GM12878 (cell line): Measurements from ENCODE around the gene C1QTNF12.

Experiments used
- EP300 ChIP-seq, 2 experiments: fragments of 150-350 bp in 1 of 2; IDR thresholded peaks; 2 replicates each; pipeline ENCODE4 v1.6.1; 2011 to 2012; ENCODE audit warnings: low read depth in 2 of 2, low read length in 2 of 2, borderline replicate concordance in 1 of 2, improper control_type of control experiment in 1 of 2, inconsistent platforms in 1 of 2; ENCODE audit not compliant: control insufficient read depth in 1 of 2
- FOXK2 ChIP-seq: fragments of 450-650 bp; IDR thresholded peaks from 2 replicates; pipeline ENCODE4 v1.6.1; 2017; ENCODE audit warnings: mild to moderate bottlenecking, moderate library complexity
- NR2C2 ChIP-seq: IDR thresholded peaks from 2 replicates; pipeline ENCODE4 v1.6.1; 2011; ENCODE audit warnings: borderline replicate concordance, low read depth; ENCODE audit not compliant: control insufficient read depth, insufficient read length
- POLR2A ChIP-seq: IDR thresholded peaks from 2 replicates; pipeline ENCODE4 v1.6.1; 2011; ENCODE audit warnings: low read depth, mild to moderate bottlenecking, low read length
- ZNF592 ChIP-seq: fragments of 450-650 bp; IDR thresholded peaks from 2 replicates; pipeline ENCODE4 v1.6.1; 2017; ENCODE audit warnings: mild to moderate bottlenecking, moderate library complexity
- TF ChIP-seq, protein P1 (sequence below), 3 experiments: IDR thresholded peaks in 2 of 3; conservative IDR thresholded peaks in 1 of 3; 2 replicates each; pipeline ENCODE4 v1.5.1; 2011; ENCODE audit warnings: low read depth in 3 of 3, low read length in 3 of 3, mild to moderate bottlenecking in 3 of 3, control low read depth in 2 of 3, moderate library complexity in 2 of 3, inconsistent platforms in 1 of 3, mixed read lengths in 1 of 3; ENCODE audit not compliant: control insufficient read depth in 2 of 3, insufficient read depth in 1 of 3; ENCODE audit errors: extremely low read depth in 1 of 3
- TF ChIP-seq, protein P2 (sequence below): IDR thresholded peaks from 2 replicates; pipeline ENCODE4 v1.6.1; 2012; ENCODE audit warnings: mild to moderate bottlenecking, low read depth, low read length

GRCh38 chr1:1274931-1275431, 28.5 kb upstream of the C1QTNF12 start:
- TF ChIP-seq NR2C2 (no peak), POLR2A (no peak), FOXK2 (no peak), ZNF592 (no peak), EP300 (IDR thresholded peaks at IDR 0.05; ENCODE audit: borderline replicate concordance in 1 of 2, control insufficient read depth in 1 of 2, low read depth in 2 of 2, low read length in 2 of 2) (no peak)
- TF ChIP-seq, protein P1, sequence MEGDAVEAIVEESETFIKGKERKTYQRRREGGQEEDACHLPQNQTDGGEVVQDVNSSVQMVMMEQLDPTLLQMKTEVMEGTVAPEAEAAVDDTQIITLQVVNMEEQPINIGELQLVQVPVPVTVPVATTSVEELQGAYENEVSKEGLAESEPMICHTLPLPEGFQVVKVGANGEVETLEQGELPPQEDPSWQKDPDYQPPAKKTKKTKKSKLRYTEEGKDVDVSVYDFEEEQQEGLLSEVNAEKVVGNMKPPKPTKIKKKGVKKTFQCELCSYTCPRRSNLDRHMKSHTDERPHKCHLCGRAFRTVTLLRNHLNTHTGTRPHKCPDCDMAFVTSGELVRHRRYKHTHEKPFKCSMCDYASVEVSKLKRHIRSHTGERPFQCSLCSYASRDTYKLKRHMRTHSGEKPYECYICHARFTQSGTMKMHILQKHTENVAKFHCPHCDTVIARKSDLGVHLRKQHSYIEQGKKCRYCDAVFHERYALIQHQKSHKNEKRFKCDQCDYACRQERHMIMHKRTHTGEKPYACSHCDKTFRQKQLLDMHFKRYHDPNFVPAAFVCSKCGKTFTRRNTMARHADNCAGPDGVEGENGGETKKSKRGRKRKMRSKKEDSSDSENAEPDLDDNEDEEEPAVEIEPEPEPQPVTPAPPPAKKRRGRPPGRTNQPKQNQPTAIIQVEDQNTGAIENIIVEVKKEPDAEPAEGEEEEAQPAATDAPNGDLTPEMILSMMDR (IDR thresholded peaks at IDR 0.05 in 2 of 3, conservative IDR thresholded peaks at IDR 0.05 in 1 of 3; ENCODE audit: control insufficient read depth in 2 of 3, extremely low read depth in 1 of 3, insufficient read depth in 1 of 3, low read depth in 3 of 3, low read length in 3 of 3) = no peak
- TF ChIP-seq, protein P2, sequence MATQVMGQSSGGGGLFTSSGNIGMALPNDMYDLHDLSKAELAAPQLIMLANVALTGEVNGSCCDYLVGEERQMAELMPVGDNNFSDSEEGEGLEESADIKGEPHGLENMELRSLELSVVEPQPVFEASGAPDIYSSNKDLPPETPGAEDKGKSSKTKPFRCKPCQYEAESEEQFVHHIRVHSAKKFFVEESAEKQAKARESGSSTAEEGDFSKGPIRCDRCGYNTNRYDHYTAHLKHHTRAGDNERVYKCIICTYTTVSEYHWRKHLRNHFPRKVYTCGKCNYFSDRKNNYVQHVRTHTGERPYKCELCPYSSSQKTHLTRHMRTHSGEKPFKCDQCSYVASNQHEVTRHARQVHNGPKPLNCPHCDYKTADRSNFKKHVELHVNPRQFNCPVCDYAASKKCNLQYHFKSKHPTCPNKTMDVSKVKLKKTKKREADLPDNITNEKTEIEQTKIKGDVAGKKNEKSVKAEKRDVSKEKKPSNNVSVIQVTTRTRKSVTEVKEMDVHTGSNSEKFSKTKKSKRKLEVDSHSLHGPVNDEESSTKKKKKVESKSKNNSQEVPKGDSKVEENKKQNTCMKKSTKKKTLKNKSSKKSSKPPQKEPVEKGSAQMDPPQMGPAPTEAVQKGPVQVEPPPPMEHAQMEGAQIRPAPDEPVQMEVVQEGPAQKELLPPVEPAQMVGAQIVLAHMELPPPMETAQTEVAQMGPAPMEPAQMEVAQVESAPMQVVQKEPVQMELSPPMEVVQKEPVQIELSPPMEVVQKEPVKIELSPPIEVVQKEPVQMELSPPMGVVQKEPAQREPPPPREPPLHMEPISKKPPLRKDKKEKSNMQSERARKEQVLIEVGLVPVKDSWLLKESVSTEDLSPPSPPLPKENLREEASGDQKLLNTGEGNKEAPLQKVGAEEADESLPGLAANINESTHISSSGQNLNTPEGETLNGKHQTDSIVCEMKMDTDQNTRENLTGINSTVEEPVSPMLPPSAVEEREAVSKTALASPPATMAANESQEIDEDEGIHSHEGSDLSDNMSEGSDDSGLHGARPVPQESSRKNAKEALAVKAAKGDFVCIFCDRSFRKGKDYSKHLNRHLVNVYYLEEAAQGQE = no peak
